HG03439 (cell line): ENCODE measurements around the gene ERVK3-1.
"Not testable (repeated sequence)": the region's sequence is repeated elsewhere in the genome, so short reads cannot be mapped to it uniquely, and the experiment has no call there.

Experiments used
- ATAC-seq: cut with Tn5 transposase; IDR thresholded peaks from one replicate; pipeline ENCODE4 v1.9.1; 2021; ENCODE audit warnings: mild to moderate bottlenecking, moderate library complexity; ENCODE audit not compliant: unreplicated experiment

Gene ERVK3-1

DNA sequence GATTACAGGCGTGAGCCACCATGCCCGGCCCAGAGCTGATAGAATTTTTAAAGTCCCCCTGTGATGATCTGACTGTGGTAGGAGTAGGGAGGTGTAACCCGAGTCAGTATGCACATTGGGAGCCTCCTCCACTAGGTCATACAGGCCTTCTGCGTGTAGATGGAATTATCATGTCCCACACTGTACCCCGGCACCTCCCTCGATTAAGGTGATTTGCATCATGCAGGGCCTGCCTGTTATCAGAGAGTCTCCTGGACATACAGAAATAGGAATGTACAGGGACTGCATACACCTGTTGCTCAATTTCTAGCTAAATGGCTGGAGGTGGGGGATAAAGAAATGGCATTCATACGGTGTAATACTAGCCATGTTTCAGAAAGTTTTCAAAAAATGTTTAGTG lies 922 bp upstream of the ERVK3-1 start:
- no peak for ATAC-seq

- ATAC-seq, result no peak
Measured at GRCh38 chr19:58304748-58305064, 471 bp upstream of the ERVK3-1 start.

GRCh38 chr19:58305932-58306323 lies 751 bp downstream of the ERVK3-1 start:
- ATAC-seq, result no peak

- ATAC-seq, result no peak
Measured at GRCh38 chr19:58307736-58308135, 2.6 kb downstream of the ERVK3-1 start.

DNA sequence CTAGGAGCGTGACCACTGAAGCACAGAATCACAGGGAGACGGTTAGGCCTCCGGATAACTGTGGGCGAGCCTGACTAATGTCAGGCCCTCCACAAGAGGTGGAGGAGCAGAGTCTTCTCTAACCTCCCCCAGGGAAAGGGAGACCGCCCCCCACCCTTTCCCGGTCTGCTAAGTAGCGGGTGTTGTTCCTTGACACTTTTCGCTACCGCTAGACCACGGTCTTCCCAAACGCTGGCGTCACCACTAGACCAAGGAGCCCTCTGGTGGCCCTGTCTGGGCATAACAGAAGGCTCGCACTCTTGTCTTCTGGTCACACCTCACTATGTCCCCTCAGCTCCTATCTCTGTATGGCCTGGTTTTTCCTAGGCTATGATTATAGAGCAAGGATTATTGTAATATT lies 5.5 kb downstream of the ERVK3-1 start:
- not testable (repeated sequence) for ATAC-seq

GRCh38 chr19:58311345-58311865 lies 6.2 kb downstream of the ERVK3-1 start:
- ATAC-seq, result no peak

- ATAC-seq, result no peak
Measured at GRCh38 chr19:58315580-58315979, 10.4 kb downstream of the ERVK3-1 start.

DNA sequence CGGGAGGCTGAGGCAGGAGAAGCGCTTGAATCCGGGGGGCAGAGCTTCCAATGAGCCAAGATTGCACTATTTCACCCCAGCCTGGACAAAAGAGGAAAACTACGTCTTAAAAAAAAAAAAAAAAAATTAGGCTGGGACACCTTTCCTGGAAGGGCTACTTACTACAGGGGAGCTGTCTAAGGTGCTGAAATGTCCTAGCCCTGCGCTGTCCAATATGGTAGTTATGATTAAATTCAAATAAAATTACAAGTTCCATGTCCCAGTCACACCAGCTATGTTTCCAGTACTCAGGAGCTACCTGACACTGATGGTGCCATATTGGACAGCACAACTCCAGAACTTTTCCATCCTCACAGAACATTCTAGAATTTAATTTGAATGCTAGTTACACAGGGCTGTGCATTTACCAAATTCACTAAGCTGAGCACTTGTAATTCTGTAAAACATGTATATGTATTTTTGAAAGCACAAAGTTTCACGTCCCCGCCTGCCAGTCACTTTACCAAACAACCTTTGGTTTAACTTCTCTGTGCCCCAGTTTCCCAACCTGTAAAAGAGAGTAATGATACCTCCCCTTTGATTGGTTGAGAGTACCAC lies 12.4 kb downstream of the ERVK3-1 start:
- ATAC-seq, result no peak

- ATAC-seq, result no peak
Measured at GRCh38 chr19:58318297-58318696, 13.1 kb downstream of the ERVK3-1 start.

GRCh38 chr19:58319241-58319640 lies 14.1 kb downstream of the ERVK3-1 start:
- no peak for ATAC-seq

GRCh38 chr19:58325311-58326022 lies 20.3 kb downstream of the ERVK3-1 start:
- no peak for ATAC-seq

DNA sequence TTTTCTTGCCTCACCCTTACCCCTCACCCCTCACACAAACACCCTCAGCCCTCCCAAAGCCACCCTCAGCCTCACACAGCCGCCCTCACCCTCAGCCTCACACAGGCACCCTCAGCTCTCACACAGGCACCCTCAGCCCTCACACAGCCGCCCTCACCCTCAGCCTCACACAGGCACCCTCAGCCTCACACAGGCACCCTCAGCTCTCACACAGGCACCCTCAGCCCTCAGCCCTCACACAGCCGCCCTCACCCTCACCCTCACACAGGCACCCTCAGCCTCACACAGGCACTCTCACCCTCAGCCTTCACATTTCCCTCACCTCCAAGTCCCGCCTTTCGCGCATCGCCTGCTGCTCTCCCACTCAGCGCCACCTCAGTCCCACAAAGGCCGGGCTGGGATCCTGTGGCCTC lies 21.3 kb downstream of the ERVK3-1 start:
- no peak for ATAC-seq

- ATAC-seq, result peak; percentile 82
Measured at GRCh38 chr19:58326914-58327726, 21.9 kb downstream of the ERVK3-1 start, which contains the start of gene ZSCAN22. Gene ZSCAN22, plus strand, starts transcription at chr19:58326994. Its CDS starts 7,809 bp downstream, at chr19:58334803.

DNA sequence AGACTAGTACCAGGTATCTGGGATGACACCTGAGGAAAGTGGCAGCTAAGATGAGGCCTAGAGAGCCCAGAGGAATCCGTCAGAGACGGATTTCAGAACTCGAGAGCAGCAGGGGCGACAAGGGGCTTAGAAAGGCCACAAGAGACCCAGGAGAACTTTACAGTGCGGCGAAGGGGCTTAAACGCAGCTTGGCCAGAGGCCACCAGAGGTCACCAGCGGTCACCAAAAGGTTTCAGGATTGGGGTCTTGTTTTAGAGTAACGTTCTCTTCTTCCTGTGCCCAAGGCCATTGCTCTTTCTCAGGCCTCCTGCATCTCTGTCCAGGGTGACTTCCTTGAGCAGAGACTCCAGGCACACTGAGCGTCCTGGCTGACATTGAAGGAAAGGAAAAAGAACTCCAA lies 23.8 kb downstream of the ERVK3-1 start:
- no peak for ATAC-seq

- ATAC-seq, result no peak
Measured at GRCh38 chr19:58330458-58330857, 25.3 kb downstream of the ERVK3-1 start.

DNA sequence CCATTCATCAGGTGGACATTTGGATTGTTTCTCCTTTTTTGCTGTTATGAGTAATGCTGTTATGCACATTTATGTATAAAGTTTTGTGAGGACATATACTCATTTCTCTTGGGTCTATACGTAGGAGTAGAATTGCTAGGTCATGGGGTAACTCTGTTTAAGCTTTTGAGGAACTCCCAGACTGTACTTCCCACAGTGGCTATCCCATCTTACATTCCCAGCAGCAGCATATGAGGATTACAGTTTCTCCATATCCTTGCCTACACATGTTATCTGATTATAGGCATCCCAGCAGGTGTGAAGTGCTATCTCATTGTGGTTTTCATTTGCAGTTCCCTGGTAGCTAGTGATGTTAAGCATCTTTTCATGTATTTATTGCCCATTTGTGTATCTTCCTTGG lies 27.5 kb downstream of the ERVK3-1 start:
- ATAC-seq, result no peak

GRCh38 chr19:58334691-58335249 lies 29.6 kb downstream of the ERVK3-1 start:
- ATAC-seq, result no peak

DNA sequence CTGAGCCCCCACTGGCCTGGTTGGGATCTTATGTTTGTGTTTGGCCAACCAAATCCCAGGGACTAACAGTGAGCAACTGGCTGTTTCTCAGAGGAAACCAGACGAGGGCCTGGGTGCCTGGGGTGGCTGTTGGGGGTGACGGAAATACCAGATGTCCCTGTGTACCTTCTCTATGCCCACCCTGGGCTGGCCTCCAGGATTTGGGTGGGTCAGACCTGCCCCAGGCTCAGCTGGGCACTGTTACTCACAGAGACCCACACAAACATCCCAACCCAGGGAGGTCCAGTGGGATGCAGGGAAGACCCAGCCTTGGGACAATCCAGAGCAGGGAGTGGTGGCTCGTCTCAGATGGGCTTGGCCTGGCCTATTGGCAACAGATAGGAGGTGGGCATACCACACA lies 30.5 kb downstream of the ERVK3-1 start:
- no peak for ATAC-seq

DNA sequence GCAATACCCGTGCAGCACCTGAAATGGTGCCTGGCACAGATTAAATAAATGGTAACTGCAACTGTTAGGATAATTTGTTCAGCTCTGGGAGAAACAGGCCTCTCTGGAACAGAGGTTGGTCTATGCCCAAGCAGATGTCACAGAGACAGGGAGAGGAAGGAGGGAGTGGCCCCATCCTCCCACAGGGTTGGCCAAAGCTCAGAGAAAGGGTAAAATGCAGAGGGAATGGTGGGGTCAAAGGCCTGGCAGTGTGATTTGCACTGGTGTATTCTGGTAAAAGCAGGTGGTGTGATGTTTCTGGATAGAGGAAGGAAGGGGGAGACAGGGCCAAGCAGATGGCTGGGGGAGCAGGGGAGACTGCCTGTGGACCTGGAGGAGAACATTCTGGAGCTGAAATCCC lies 31.0 kb downstream of the ERVK3-1 start:
- ATAC-seq, result no peak

- ATAC-seq, result no peak
Measured at GRCh38 chr19:58336820-58337219, 31.6 kb downstream of the ERVK3-1 start.

- ATAC-seq, result no peak
Measured at GRCh38 chr19:58338336-58338735, 33.2 kb downstream of the ERVK3-1 start.
